IPS-18a (cell line): Measurements from ENCODE around the gene COX17.

Experiments
- H3K27ac ChIP-seq: one replicate; pipeline ENCODE4 v1.5.1; 2013; ENCODE audit warnings: low read length
- H3K27me3 ChIP-seq: one replicate; pipeline ENCODE4 v1.6.1; 2013; ENCODE audit warnings: mild to moderate bottlenecking, low read length; ENCODE audit not compliant: control insufficient read depth, insufficient read depth
- H3K36me3 ChIP-seq: one replicate; pipeline ENCODE4 v1.6.1; 2013; ENCODE audit warnings: low read depth, low read length; ENCODE audit not compliant: control insufficient read depth
- H3K4me1 ChIP-seq: one replicate; pipeline ENCODE4 v1.6.1; 2013; ENCODE audit warnings: low read depth, low read length; ENCODE audit not compliant: control insufficient read depth
- H3K4me3 ChIP-seq: one replicate; pipeline ENCODE4 v1.5.1; 2013; ENCODE audit warnings: low read length
- H3K9ac ChIP-seq: one replicate; pipeline ENCODE4 v1.6.1; 2013; ENCODE audit warnings: mild to moderate bottlenecking, low read length, moderate library complexity
- H3K9me3 ChIP-seq: one replicate; pipeline ENCODE4 v1.6.1; 2013; ENCODE audit warnings: low read depth, low read length; ENCODE audit not compliant: control insufficient read depth

The COX17 gene

DNA sequence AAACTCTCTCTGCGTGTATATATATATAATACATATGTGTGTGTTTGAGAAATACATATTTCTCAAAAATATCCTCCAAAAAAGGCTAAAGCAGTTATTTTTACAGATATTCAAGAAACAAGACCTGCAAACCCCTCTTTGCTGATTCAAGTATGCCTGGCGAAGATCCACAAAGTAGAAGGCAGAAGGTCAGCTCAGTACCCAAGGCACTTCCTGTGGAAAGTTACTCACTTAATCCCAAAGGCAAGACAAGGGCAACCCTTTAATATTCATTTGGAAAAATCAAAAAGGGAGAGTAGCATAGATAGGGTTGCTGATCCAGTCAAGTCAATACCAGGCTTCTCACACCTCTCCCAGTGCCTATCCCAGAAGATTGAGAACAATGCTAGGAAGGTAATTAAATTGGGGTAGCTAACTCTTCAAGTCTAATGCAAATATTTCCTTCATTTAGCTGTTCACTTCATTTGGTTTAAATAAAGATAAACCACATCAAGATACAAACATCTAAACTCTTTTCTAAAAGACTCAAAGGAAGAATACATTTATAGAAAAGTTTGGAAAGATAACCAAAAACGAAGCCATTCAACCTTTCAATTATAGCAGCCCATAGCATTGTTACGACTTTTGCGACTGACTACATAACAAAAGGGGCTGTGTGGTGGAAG, 7.2 kb downstream of the COX17 start:
- no peak overlapping the region for H3K27ac ChIP-seq
- no peaks in the 10 kb centered on the region for H3K4me1 ChIP-seq
- H3K9me3 ChIP-seq, result no peaks in the 10 kb centered on the region
- H3K4me3 ChIP-seq, result no peak overlapping the region
- no peaks in the 10 kb centered on the region for H3K27me3 ChIP-seq
- peaks cover 40% of the 10 kb centered on the region for H3K36me3 ChIP-seq
- H3K9ac ChIP-seq, result no peak overlapping the region

DNA sequence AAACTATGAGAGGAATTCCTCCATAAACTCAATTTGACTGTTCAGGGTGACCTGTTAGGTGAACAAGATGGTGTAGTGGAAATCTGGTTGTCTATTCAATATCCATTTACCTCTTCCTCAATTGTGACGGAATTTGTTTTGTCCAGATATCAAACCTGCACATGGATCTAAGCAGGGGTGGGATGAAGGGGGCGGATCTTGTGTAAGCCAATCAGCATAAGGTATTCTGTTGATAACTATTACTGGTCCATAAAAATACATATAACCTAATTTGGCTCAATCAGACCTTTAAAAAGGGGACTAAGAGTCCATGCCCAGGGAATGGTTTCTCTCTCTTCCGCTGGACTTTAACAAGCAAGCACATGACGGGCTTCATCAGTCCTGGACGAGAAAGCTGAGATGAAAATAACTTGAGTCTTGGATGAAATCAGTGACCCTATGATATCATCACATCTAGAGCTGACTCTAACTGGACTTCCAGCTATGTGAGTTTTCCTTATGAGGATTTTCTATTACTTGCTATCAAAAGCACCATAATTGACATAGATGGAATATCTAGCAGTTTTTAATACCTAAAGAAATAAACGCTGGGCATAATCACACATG, 11.1 kb downstream of the COX17 start:
- Histone ChIP-seq H3K9me3 (no peaks in the 10 kb centered on the region), H3K36me3 (peaks cover 8% of the 10 kb centered on the region), H3K4me3 (no peak overlapping the region), H3K9ac (no peak overlapping the region), H3K27me3 (no peaks in the 10 kb centered on the region), H3K27ac (no peak overlapping the region), H3K4me1 (no peaks in the 10 kb centered on the region)

DNA sequence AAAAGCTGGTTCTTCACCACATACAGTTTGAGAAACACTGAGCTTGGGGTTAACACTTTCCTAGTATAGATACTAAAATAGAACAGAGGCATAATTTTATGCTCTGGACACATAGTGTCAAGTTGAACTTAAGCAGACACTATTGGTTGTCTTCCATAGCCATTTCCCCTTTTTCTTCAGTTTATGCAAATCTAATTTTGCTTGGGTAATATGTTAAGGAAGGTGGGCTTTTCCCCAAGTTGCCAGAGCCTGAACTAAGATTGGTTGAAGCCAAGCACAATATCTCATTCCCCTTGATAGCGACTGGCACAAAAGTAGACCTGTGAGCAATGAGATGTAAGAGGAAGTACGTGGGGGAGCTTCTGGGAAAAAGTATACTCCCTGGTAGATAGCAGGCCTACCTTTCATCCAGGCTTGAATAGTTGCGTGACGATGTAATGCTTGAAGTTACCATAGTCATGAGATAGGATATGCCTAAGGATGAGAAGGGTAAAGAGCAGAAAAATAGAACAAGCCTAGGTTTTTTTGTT, 12.3 kb downstream of the COX17 start:
- no peak overlapping the region for H3K4me3 ChIP-seq

DNA sequence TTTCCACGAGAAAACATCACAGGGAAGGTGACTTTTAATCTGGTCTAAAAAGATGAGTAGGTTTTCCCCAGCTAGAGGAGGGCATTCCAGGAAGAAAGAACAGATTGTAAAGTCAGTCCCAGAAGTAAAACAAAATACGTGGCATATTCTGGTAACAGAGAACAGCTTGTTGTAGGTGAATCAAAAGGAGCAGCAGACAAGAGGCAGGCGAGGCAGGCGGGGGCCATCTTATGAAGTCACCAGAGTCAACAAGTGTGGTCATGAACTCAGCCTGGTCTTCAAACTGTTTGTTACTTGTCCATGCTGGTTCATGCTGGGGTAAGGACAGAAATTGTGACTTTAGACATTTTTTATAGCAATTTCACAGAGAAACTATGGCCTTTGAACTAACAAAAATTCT, 12.8 kb downstream of the COX17 start:
- Histone ChIP-seq H3K4me3 (no peak overlapping the region), H3K36me3 (peaks cover 3% of the 10 kb centered on the region), H3K27me3 (no peaks in the 10 kb centered on the region), H3K9ac (no peak overlapping the region), H3K9me3 (no peaks in the 10 kb centered on the region), H3K4me1 (no peaks in the 10 kb centered on the region), H3K27ac (no peak overlapping the region)

More for the DNA sequence above, 12.3 kb downstream of the COX17 start:
- no peak overlapping the region for H3K27ac ChIP-seq
- no peak overlapping the region for H3K9ac ChIP-seq
- H3K36me3 ChIP-seq, result peaks cover 5% of the 10 kb centered on the region
- H3K9me3 ChIP-seq, result no peaks in the 10 kb centered on the region
- no peaks in the 10 kb centered on the region for H3K4me1 ChIP-seq
- H3K27me3 ChIP-seq, result no peaks in the 10 kb centered on the region

DNA sequence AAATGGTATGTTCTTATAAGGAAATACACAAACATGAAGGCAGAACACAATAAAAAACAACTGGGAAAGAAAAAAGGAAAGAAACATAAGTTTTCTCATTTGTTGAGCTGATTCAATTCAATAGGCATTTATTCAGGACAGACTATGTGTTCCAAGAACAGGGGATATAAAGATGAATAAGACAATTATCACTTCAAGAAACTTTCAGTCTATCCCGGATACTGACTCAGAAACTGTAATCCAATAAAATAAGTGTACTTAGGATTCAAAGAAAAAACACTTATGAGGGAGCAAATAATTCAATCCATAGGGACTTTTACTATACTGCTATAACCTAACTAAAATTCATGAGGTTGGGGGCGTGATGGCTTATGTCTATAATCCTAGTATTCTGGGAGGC, 13.3 kb downstream of the COX17 start:
- Histone ChIP-seq H3K36me3 (peaks cover 3% of the 10 kb centered on the region), H3K27ac (no peak overlapping the region), H3K4me1 (no peaks in the 10 kb centered on the region), H3K27me3 (no peaks in the 10 kb centered on the region), H3K9ac (no peak overlapping the region), H3K4me3 (no peak overlapping the region), H3K9me3 (no peaks in the 10 kb centered on the region)

DNA sequence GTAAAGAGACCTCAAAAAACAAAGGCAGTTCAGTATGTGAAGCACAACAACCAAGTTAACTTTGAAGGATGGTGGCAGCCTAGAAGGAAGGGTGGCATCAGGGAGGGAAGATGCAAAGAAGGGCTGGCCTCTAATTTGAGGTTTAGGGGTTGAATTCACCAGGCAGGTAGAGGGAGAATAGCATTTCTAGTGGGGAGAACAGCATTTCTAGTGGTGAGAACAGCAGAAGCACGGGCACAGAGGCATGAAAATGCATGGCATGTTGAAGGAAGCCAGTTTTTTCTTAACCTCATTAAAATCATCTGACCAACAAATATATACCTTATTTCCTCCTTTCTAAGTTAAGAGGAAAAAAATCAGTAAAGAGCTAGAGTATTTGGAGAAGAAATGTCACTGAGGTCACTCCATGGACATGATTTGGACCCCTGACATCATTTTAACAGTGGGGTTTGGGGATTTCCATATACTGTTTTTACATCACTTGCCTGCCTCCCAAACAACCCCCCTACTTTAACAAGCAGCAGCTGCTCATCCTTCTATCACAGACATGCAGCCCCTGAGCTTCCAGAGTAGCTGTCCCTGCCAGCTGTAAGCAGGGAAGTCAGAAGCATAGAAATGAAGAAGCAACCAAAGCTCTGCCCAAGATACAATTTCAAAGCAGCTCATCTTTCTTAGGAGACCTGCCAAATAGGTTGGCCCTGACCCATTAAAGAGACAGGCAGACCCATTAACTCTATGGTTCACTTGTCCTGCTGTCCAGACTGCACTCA, 14.4 kb downstream of the COX17 start:
- Histone ChIP-seq H3K27ac (no peak overlapping the region), H3K9me3 (no peaks in the 10 kb centered on the region), H3K27me3 (no peaks in the 10 kb centered on the region), H3K36me3 (no peaks in the 10 kb centered on the region), H3K4me1 (no peaks in the 10 kb centered on the region), H3K9ac (no peak overlapping the region), H3K4me3 (no peak overlapping the region)

DNA sequence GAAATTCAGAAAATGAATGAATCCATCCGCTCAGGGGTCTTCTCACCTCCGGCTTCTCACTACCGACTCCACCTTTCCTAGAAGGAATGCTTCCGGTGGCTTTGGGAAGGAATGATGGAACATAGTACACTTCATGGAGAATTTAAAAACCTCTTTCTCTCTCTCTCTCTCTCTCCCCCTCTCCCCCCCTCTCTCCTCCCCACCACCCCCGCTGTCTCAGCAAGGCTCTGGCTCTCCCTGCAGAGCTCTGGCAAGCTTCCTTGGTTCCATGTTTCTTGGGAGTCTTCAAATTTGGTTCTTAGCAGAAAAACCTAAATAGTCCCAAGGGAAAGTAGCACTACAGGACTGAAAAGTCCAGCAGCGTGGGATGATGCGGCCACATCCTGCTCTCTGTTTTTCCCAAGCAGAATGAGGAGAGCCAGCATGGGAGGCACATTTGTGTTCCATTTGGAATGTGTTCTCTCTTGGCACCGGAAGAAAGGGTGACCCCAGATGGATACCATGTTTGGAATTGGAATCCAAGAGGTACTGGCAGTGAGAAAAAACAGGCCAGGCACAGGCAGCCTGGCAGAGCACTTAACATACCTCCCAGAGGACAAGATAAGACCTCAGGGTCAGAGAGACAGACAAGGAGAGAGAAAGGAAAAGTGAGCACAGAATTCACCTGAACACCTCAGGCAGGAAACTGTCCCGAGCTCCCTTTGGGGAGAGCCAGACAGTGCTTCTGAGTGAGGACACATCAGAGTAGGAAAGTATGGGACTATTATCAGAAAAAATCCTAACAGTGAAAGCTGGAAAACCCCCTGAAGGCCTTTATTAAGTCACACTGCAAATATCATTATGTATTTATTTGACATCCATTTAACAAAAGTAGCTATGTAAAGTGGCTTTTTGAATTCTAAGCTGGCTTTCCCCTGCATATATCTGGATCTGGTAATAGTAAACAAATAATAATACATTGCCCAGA, 16.4 kb downstream of the COX17 start, which contains the start of gene POPDC2:
POPDC2 (minus strand) TSS at position 116 of the 967 bp plus-strand sequence. CDS start 166 bp downstream, outside the sequence.
- no peaks in the 10 kb centered on the region for H3K9me3 ChIP-seq
- H3K27ac ChIP-seq, result no peak within 1 kb of the TSS
- H3K9ac ChIP-seq, result no peak within 1 kb of the TSS
- no peaks in the 10 kb centered on the region for H3K4me1 ChIP-seq
- no peaks in the 10 kb centered on the region for H3K36me3 ChIP-seq
- H3K27me3 ChIP-seq, result no peaks in the 10 kb centered on the region
- H3K4me3 ChIP-seq, result no peak within 1 kb of the TSS

DNA sequence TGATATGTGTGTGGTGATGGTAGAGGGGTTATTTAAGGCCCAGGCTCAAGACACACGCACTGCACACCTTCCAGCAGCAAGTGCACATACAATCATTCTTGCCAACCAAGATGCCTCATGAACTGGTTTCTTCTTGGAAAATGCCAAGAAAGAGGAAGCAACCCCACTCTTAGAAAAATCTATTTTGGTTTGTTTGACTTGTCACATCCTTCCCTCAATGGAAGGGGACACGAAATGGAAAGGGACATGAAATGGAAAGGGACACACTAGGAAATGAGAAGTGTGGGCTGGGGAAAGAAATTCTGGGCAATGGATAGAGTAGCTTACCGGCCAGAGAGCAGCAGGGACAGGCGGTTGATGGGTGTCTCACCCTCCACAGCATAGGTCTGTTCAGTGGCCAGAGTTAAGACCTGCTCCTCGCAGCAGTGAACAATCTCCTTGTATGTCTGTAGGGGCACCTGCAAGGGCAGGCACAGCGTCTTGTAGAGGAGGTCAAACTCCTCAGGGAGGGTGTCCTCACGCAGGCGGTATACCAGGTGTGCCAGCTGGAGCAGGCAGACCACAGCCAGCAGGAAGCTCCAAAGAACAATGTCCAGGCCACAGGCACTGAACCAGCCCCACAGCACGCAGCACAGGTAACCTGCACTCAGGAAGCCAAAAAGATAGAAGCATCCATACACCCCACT, 17.5 kb downstream of the COX17 start:
- no peak overlapping the region for H3K4me3 ChIP-seq
- no peaks in the 10 kb centered on the region for H3K36me3 ChIP-seq

DNA sequence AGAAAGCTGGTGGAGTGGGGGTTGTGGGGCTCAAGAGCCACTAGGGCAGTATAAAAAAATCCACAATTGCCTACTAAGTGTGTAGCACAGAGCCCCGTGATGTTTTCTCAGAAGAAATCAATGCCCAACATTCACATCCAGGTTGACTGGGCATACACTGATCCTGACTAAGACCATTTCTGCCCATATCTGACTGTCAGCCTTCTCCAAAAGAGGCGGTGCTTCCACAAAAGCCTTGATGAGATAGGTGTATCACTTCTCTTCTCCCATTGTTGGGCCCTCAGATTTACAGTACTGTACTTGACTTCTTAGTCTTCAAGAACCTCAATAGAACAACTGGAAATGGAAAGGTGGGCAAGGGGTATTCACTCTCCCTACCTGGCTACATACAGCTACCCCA, 18.2 kb downstream of the COX17 start:
- H3K27me3 ChIP-seq, result no peaks in the 10 kb centered on the region
- H3K4me1 ChIP-seq, result no peaks in the 10 kb centered on the region
- no peaks in the 10 kb centered on the region for H3K9me3 ChIP-seq
- no peaks in the 10 kb centered on the region for H3K36me3 ChIP-seq
- H3K4me3 ChIP-seq, result no peak overlapping the region
- H3K27ac ChIP-seq, result no peak overlapping the region
- no peak overlapping the region for H3K9ac ChIP-seq

More for the DNA sequence above, 17.5 kb downstream of the COX17 start:
- Histone ChIP-seq H3K27ac (no peak overlapping the region), H3K9me3 (no peaks in the 10 kb centered on the region), H3K9ac (no peak overlapping the region), H3K27me3 (no peaks in the 10 kb centered on the region), H3K4me1 (no peaks in the 10 kb centered on the region)

DNA sequence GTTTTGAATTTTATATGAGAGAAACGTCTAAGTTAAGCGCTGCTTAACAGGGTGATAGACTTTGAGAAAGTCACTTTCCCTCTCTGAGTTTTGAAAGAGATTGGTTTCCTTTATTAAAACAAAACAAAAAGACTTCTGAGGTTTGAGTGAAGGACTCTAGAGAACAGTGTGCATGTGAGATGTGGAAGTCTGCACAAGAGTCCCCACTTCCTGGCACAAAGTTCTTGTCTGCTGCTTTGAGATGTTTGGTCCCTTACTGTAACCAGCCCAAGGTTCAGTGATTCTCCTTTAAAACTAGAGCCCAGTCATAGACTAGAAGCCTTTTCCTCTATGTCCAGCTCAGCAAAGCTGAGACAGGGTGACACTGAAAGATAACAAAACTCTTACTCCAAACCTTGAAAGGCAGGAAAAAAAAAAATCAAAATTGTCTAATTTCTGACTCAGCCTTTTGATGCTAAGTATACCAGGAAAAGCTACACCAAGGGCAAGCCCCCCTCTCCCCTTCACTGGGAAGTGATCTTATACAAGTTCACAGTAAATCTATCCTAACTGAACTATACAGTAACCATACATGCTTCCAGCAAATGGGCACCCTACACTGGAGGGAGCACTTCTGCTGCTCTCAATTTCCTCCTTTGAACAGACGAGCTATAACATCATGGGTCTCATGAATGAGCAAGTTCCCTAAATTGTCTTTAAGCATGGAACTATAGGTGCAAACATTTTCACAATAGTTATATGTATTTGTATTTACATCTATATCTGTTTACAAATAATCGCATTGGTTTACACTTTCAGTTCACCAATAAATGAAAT, 19.1 kb downstream of the COX17 start:
- Histone ChIP-seq H3K9me3 (no peaks in the 10 kb centered on the region), H3K27ac (no peak overlapping the region), H3K4me1 (no peaks in the 10 kb centered on the region), H3K27me3 (no peaks in the 10 kb centered on the region), H3K9ac (no peak overlapping the region), H3K4me3 (no peak overlapping the region), H3K36me3 (no peaks in the 10 kb centered on the region)
